HepG2 (cell line): Measurements from ENCODE around the gene RTN4RL2. TPM values are rescaled to one million over a fixed set of nuclear protein-coding genes. Genes with fewer than 3 reads are reported as not detected.
A peak's percentile ranks its signal among the peaks of the same experiment; 100 is the strongest.

ENCODE experiments used
- ADNP ChIP-seq: sonication (generic); formaldehyde crosslinking; IDR thresholded peaks from 2 replicates; pipeline ENCODE4 v1.4.0; 2020; ENCODE audit warnings: missing genetic modification reagents
- ARNTL ChIP-seq: sonication (generic); formaldehyde crosslinking; IDR thresholded peaks from 2 replicates; pipeline ENCODE4 v1.4.0; 2020; ENCODE audit warnings: mild to moderate bottlenecking, missing genetic modification reagents
- ATF5 ChIP-seq: sonication (generic); formaldehyde crosslinking; IDR thresholded peaks from 2 replicates; pipeline ENCODE4 v1.4.0; 2020; ENCODE audit warnings: mild to moderate bottlenecking, low read depth, missing genetic modification reagents
- FIP1L1 ChIP-seq: fragments of 200-400 bp; formaldehyde crosslinking; IDR thresholded peaks from 2 replicates; pipeline ENCODE4 v1.6.1; 2018; ENCODE audit warnings: low read depth, mild to moderate bottlenecking, low read length, moderate library complexity, borderline replicate concordance; ENCODE audit not compliant: insufficient read depth
- FLYWCH1 ChIP-seq: sonication (generic); formaldehyde crosslinking; IDR thresholded peaks from 2 replicates; pipeline ENCODE4 v1.8.1; 2023; ENCODE audit warnings: mild to moderate bottlenecking, missing genetic modification reagents
- MYNN ChIP-seq: sonication (generic); formaldehyde crosslinking; IDR thresholded peaks from 2 replicates; pipeline ENCODE4 v1.4.0; 2020; ENCODE audit warnings: mild to moderate bottlenecking, low read depth, missing genetic modification reagents
- RCOR2 ChIP-seq: IDR thresholded peaks from 2 replicates; pipeline ENCODE4 v1.6.1; 2016; ENCODE audit warnings: missing biosample characterization, missing genetic modification reagents
- SALL2 ChIP-seq: sonication (generic); formaldehyde crosslinking; IDR thresholded peaks from 2 replicates; pipeline ENCODE4 v1.8.1; 2023; ENCODE audit warnings: mild to moderate bottlenecking, missing genetic modification reagents, inconsistent platforms
- SP2 ChIP-seq: sonication (generic); formaldehyde crosslinking; IDR thresholded peaks from 2 replicates; pipeline ENCODE4 v1.5.1; 2020; ENCODE audit warnings: mild to moderate bottlenecking, missing genetic modification reagents
- SRF ChIP-seq: IDR thresholded peaks from 2 replicates; pipeline ENCODE4 v1.6.1; 2011; ENCODE audit warnings: mild to moderate bottlenecking, low read depth, low read length, moderate library complexity
- ZBTB10 ChIP-seq: sonication (generic); formaldehyde crosslinking; IDR thresholded peaks from 2 replicates; pipeline ENCODE4 v1.4.0; 2020; ENCODE audit warnings: missing genetic modification reagents, borderline replicate concordance
- ZNF460 ChIP-seq: sonication (generic); formaldehyde crosslinking; IDR thresholded peaks from 2 replicates; pipeline ENCODE4 v1.5.1; 2020; ENCODE audit warnings: missing genetic modification reagents, mild to moderate bottlenecking, borderline replicate concordance
- ZNF839 ChIP-seq: sonication (generic); formaldehyde crosslinking; IDR thresholded peaks from 2 replicates; pipeline ENCODE4 v1.4.0; 2020; ENCODE audit warnings: missing genetic modification reagents, mild to moderate bottlenecking, borderline replicate concordance
- polyA plus RNA-seq, 8 experiments: library from polyadenylated mRNA; depleted of rRNA in 3 of 8; stranded (reverse) in 7 of 8; unstranded in 1 of 8; fragments of >200 nt; fragmentation: Illumina TruSeq in 4 of 8; extraction: Trizol in 4 of 8; gene quantifications; 2 replicates each; pipeline versions ENCODE4 v1.2.1 to v1.2.3, GENCODE V29; 2011 to 2016; ENCODE audit warnings: low read depth in 4 of 8, missing spikeins in 1 of 8, mixed read lengths in 1 of 8; ENCODE audit not compliant: insufficient read depth in 1 of 8
- total RNA-seq, 5 experiments: library from RNA; depleted of rRNA; stranded (reverse); fragments of >200 nt; fragmentation: Illumina TruSeq; extraction: Trizol; gene quantifications; 2 replicates each; pipeline ENCODE4 v1.2.3, GENCODE V29; 2016; ENCODE audit warnings: low read depth in 1 of 5
- TF ChIP-seq, protein P1 (sequence below): IDR thresholded peaks from 2 replicates; pipeline ENCODE4 v1.6.1; 2018; ENCODE audit warnings: missing genetic modification reagents
- TF ChIP-seq, protein P2 (sequence below): IDR thresholded peaks from 2 replicates; pipeline ENCODE4 v1.6.1; 2016; ENCODE audit warnings: missing compliant biosample characterization, missing genetic modification reagents, borderline replicate concordance
- TF ChIP-seq, protein P3 (sequence below): sonication (generic); formaldehyde crosslinking; IDR thresholded peaks from 2 replicates; pipeline ENCODE4 v1.4.0; 2020; ENCODE audit warnings: missing genetic modification reagents, borderline replicate concordance

Gene RTN4RL2
- total and polyA plus RNA-seq, 2 of the 13 experiments (the other 11 are each of a cell fraction or from before 2014, with no cell fraction given): 1.3 to 4.3 TPM

DNA sequence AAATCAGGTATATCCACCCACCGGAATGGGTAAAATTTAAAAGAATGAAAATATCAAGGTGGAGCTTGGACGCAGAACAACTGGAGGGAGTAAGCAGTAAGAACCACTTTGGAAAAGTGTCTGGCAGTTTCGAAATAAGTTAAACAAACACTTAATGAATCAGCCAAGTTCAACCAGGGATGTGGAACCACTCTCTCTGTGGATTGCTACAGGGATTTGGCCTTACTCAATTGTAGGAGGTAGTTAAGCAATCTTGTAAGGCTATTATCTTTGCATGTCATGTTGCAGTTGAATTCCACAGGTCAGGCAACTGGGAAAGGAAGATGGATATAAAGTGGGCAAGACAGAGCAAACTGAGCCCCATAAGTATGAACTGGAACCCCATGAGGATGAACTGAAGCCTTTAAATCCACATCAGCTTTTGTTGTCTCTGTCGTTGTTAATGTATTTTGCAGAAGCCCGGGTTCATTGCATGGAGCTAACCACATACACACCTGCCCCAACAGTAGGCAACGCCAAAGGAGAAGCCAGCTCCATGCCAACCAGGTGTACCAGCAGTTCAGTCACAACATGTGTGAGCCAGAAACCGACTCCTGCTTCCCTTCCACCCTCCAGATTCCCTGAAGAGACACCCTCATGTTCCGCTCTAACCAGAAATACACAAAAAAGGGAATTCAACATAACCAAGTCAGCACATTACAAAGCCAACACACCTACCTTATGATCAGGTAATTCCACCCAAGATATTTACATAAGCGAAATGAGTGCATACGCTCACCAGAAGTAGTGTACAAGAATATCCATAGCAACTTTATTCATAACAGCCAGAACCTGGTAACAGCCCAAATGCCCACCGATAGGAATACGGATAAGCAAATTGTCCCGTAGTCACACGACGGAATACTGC lies 25.4 kb upstream of the RTN4RL2 start (continued):
- no peak for TF ChIP-seq ADNP
- no peak; the same call in 1 of the 2 replicates for TF ChIP-seq ZNF460
- no peak for TF ChIP-seq SALL2
- no peak for TF ChIP-seq SP2 (CRISPR knock-in tag)
- TF ChIP-seq ATF5 (CRISPR knock-in tag): no peak
- TF ChIP-seq, protein P1, sequence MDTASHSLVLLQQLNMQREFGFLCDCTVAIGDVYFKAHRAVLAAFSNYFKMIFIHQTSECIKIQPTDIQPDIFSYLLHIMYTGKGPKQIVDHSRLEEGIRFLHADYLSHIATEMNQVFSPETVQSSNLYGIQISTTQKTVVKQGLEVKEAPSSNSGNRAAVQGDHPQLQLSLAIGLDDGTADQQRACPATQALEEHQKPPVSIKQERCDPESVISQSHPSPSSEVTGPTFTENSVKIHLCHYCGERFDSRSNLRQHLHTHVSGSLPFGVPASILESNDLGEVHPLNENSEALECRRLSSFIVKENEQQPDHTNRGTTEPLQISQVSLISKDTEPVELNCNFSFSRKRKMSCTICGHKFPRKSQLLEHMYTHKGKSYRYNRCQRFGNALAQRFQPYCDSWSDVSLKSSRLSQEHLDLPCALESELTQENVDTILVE (CRISPR knock-in tag): peak; percentile 67; the same call in 1 of the 2 replicates
- TF ChIP-seq ZNF839 (CRISPR knock-in tag): no peak
- no peak for TF ChIP-seq ARNTL (CRISPR knock-in tag)
- no peak for TF ChIP-seq SRF
- no peak for TF ChIP-seq MYNN (CRISPR knock-in tag)
- TF ChIP-seq FLYWCH1 (CRISPR knock-in tag): no peak
- TF ChIP-seq, protein P2, sequence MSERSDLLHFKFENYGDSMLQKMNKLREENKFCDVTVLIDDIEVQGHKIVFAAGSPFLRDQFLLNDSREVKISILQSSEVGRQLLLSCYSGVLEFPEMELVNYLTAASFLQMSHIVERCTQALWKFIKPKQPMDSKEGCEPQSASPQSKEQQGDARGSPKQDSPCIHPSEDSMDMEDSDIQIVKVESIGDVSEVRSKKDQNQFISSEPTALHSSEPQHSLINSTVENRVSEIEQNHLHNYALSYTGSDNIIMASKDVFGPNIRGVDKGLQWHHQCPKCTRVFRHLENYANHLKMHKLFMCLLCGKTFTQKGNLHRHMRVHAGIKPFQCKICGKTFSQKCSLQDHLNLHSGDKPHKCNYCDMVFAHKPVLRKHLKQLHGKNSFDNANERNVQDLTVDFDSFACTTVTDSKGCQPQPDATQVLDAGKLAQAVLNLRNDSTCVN (CRISPR knock-in tag): no peak
- TF ChIP-seq RCOR2 (CRISPR knock-in tag): peak; percentile 92
- no peak for TF ChIP-seq FIP1L1
- TF ChIP-seq ZBTB10 (CRISPR knock-in tag): no peak
- TF ChIP-seq, protein P3, sequence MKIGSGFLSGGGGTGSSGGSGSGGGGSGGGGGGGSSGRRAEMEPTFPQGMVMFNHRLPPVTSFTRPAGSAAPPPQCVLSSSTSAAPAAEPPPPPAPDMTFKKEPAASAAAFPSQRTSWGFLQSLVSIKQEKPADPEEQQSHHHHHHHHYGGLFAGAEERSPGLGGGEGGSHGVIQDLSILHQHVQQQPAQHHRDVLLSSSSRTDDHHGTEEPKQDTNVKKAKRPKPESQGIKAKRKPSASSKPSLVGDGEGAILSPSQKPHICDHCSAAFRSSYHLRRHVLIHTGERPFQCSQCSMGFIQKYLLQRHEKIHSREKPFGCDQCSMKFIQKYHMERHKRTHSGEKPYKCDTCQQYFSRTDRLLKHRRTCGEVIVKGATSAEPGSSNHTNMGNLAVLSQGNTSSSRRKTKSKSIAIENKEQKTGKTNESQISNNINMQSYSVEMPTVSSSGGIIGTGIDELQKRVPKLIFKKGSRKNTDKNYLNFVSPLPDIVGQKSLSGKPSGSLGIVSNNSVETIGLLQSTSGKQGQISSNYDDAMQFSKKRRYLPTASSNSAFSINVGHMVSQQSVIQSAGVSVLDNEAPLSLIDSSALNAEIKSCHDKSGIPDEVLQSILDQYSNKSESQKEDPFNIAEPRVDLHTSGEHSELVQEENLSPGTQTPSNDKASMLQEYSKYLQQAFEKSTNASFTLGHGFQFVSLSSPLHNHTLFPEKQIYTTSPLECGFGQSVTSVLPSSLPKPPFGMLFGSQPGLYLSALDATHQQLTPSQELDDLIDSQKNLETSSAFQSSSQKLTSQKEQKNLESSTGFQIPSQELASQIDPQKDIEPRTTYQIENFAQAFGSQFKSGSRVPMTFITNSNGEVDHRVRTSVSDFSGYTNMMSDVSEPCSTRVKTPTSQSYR (CRISPR knock-in tag): peak; percentile 65; the same call in 1 of the 2 replicates
